OCI-LY1 (cell line): ENCODE measurements around the gene VTA1.
"Not testable (repeated sequence)": the region's sequence is repeated elsewhere in the genome, so short reads cannot be mapped to it uniquely, and the experiment has no call there.

Experiments
- H2AFZ ChIP-seq: fragments of 200-600 bp; sonication (generic), shearing (Covaris generic); 2 replicates; pipeline ENCODE4 v1.6.0; 2014; ENCODE audit warnings: antibody characterized with exemption, mild to moderate bottlenecking, low read length
- H3F3A ChIP-seq: fragments of 200-600 bp; sonication (generic), shearing (Covaris generic); 2 replicates; pipeline ENCODE4 v1.6.0; 2014; ENCODE audit warnings: mild to moderate bottlenecking, antibody characterized with exemption, low read length, moderate library complexity; ENCODE audit not compliant: insufficient read depth
- H3K27ac ChIP-seq: fragments of 200-600 bp; sonication (generic); 2 replicates; pipeline ENCODE4 v1.5.1; 2014; ENCODE audit warnings: low read length, mixed run types, mild to moderate bottlenecking, low read depth; ENCODE audit not compliant: poor library complexity, severe bottlenecking
- H3K27me3 ChIP-seq: fragments of 200-600 bp; sonication (generic); 2 replicates; pipeline ENCODE4 v1.6.0; 2014; ENCODE audit warnings: antibody characterized with exemption, mild to moderate bottlenecking, low read length, moderate library complexity; ENCODE audit not compliant: insufficient read depth
- H3K36me3 ChIP-seq: fragments of 200-600 bp; sonication (generic); 2 replicates; pipeline ENCODE4 v1.6.1; 2014; ENCODE audit warnings: mild to moderate bottlenecking, antibody characterized with exemption, low read length, moderate library complexity, mixed read lengths; ENCODE audit not compliant: insufficient read depth
- H3K4me1 ChIP-seq: fragments of 200-600 bp; sonication (generic); 2 replicates; pipeline ENCODE4 v1.5.1; 2014; ENCODE audit warnings: mild to moderate bottlenecking, low read length, moderate library complexity; ENCODE audit not compliant: insufficient read depth, severe bottlenecking
- H3K4me2 ChIP-seq: fragments of 200-600 bp; sonication (generic), shearing (Covaris generic); 2 replicates; pipeline ENCODE4 v1.6.1; 2014; ENCODE audit warnings: low read length
- H3K4me3 ChIP-seq: fragments of 200-600 bp; sonication (generic); 2 replicates; pipeline ENCODE4 v1.5.1; 2014; ENCODE audit warnings: low read length, low read depth, mild to moderate bottlenecking, mixed read lengths; ENCODE audit not compliant: poor library complexity, severe bottlenecking
- H3K79me2 ChIP-seq: fragments of 200-600 bp; shearing (Covaris generic); 2 replicates; pipeline ENCODE4 v1.6.1; 2016; ENCODE audit warnings: mixed run types, low read length, mixed read lengths; ENCODE audit not compliant: insufficient read depth
- H3K9ac ChIP-seq: fragments of 200-600 bp; sonication (generic), shearing (Covaris generic); 2 replicates; pipeline ENCODE4 v1.6.1; 2014; ENCODE audit warnings: mild to moderate bottlenecking, low read length, mixed read lengths
- H3K9me2 ChIP-seq: fragments of 200-600 bp; sonication (generic), shearing (Covaris generic); 2 replicates; pipeline ENCODE4 v1.6.1; 2014; ENCODE audit warnings: low read depth, mild to moderate bottlenecking, low read length, mixed read lengths
- H3K9me3 ChIP-seq: fragments of 200-600 bp; shearing (Covaris generic); 2 replicates; pipeline ENCODE4 v1.6.1; 2014; ENCODE audit warnings: low read length, mixed read lengths
- H4K20me1 ChIP-seq: fragments of 200-600 bp; sonication (generic), shearing (Covaris generic); 2 replicates; pipeline ENCODE4 v1.6.0; 2016; ENCODE audit warnings: mild to moderate bottlenecking, low read length; ENCODE audit not compliant: insufficient read depth
- CTCF ChIP-seq: fragments of 200-600 bp; sonication (generic), shearing (Covaris generic); IDR thresholded peaks from 2 replicates; pipeline ENCODE4 v1.5.1; 2017; ENCODE audit warnings: mild to moderate bottlenecking, antibody characterized with exemption, low read length, moderate library complexity, mixed read lengths
- EZH2 ChIP-seq: fragments of 200-600 bp; sonication (generic), shearing (Covaris generic); IDR thresholded peaks from 2 replicates; pipeline ENCODE4 v1.8.0; 2017; ENCODE audit warnings: borderline replicate concordance, mixed run types, mild to moderate bottlenecking, antibody characterized with exemption, low read length, moderate library complexity, mixed read lengths

The VTA1 gene

GRCh38 chr6:142185641-142186040 lies 38.6 kb downstream of the VTA1 start:
- Histone ChIP-seq H3F3A (no peaks in the 10 kb centered on the region), H3K4me3 (no peak overlapping the region), H3K9me3 (no peaks in the 10 kb centered on the region), H3K79me2 (no peaks in the 10 kb centered on the region), H3K9ac (no peak overlapping the region), H4K20me1 (no peaks in the 10 kb centered on the region), H3K9me2 (no peaks in the 10 kb centered on the region), H3K36me3 (peaks cover 24% of the 10 kb centered on the region; the same call in 1 of the 2 replicates), H3K4me2 (no peak overlapping the region), H2AFZ (no peak overlapping the region), H3K27ac (no peak overlapping the region), H3K4me1 (no peaks in the 10 kb centered on the region), H3K27me3 (no peaks in the 10 kb centered on the region)
- TF ChIP-seq EZH2 (no peak), CTCF (no peak)

- no peaks in the 10 kb centered on the region for H3K79me2 ChIP-seq
- H4K20me1 ChIP-seq, result no peaks in the 10 kb centered on the region
- no peak overlapping the region for H3K27ac ChIP-seq
- no peak overlapping the region for H2AFZ ChIP-seq
- no peaks in the 10 kb centered on the region for H3K9me3 ChIP-seq
- H3F3A ChIP-seq, result no peaks in the 10 kb centered on the region
- H3K9ac ChIP-seq, result no peak overlapping the region
- no peaks in the 10 kb centered on the region for H3K27me3 ChIP-seq
- TF ChIP-seq CTCF, result no peak
- no peak for TF ChIP-seq EZH2
- peaks cover 19% of the 10 kb centered on the region; the same call in 1 of the 2 replicates for H3K36me3 ChIP-seq
- H3K9me2 ChIP-seq, result no peaks in the 10 kb centered on the region
- H3K4me3 ChIP-seq, result no peak overlapping the region
- H3K4me2 ChIP-seq, result no peak overlapping the region
- H3K4me1 ChIP-seq, result no peaks in the 10 kb centered on the region
Measured at GRCh38 chr6:142187209-142187608, 40.1 kb downstream of the VTA1 start.

- H2AFZ ChIP-seq, H4K20me1 ChIP-seq, H3K79me2 ChIP-seq, H3K9me3 ChIP-seq, H3K4me2 ChIP-seq, H3K4me1 ChIP-seq, H3K9me2 ChIP-seq, H3K4me3 ChIP-seq, H3F3A ChIP-seq, H3K27ac ChIP-seq, H3K9ac ChIP-seq, H3K27me3 ChIP-seq: not testable (repeated sequence)
- peaks cover 14% of the 10 kb centered on the region; the same call in 1 of the 2 replicates for H3K36me3 ChIP-seq
- TF ChIP-seq CTCF, result peak; percentile 5; the same call in 1 of the 2 replicates
Measured at GRCh38 chr6:142188341-142188740, 41.3 kb downstream of the VTA1 start.
